ENCODE results near the gene MATR3.

The MATR3 gene

DNA sequence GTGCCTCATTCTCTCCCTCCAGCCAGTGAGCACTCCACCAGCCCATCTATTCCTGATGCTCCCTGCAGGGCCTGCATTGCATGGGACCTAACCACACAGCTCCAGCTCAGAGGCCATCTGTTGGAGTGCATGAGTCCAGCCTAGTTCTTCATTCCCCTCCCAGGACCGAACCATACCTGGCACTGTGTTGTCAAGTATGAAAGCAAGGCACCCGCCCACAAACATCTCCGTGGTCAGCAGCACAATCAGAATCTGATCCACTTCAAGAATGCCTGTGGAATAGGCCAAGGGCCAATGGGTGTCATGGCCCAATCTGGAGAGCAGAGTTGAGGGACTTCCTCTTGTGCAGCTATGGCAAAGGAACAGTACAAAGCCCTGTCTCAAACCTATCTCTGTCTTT, 83.7 kb downstream of the MATR3 start:
- H3K27ac ChIP-seq, result no peak overlapping the region
- no peak overlapping the region for H3K4me3 ChIP-seq

DNA sequence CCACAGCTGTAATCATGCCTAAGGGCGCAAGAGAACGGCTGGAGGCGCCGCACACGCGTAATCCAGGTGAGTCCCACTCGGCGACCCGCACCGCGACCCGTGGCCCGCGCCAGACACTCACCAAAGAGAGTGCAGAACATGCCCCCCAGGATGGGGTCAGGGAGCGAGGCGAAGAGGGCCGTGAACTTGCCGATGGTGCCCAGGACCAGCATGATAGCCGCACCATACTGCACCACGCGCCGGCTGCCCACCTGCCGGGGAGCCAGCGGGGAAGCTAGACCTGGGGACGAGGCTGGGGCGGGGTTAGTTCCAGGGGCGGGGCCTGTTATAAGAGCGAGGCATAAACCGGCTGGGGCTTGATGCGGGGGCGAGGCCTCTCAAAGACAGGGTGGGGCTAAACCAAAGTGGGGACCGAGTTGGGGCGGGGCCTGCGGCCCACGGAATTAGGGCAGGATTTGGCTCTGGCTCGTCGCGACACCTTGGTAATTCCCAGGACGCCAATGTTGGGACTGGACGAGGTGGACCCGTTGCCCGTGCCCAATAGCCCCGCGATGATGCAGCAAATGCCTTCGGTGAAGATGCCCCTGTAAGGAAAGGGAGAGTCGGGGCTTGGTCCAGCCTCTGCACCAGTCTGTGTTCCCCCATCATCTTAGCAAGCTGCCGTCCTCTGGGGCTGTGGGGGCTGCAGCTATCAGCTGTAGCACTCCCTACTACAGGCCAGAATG, 84.7 kb downstream of the MATR3 start:
- Histone ChIP-seq H3K4me3 (no peak overlapping the region), H3K27ac (no peak overlapping the region)

DNA sequence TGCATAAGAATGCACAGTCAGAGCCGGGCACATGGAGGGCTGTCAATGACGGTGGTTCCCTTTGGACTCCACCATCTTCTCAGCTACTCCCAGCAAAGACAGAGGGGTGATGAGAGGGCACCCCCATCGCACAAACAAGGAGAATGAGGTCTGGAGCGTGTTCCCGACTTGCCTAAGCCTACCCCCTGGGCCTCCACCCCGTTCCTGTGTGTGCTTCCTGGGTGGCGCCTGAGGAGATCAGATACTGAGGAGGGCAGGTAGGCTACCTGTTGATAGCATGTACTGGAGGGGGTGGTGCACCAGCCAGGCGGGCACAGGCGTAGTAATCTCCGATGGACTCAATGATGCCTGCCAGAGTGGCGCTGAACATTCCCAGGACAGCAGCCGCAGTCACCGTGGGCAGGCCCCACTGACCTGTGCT, 85.4 kb downstream of the MATR3 start:
- Histone ChIP-seq H3K4me3 (no peak overlapping the region), H3K27ac (no peak overlapping the region)

- no peak overlapping the region for H3K4me3 ChIP-seq
- H3K27ac ChIP-seq, result no peak overlapping the region
Measured at GRCh38 chr5:139379626-139380449, 86.3 kb downstream of the MATR3 start.

Data from skin epidermis (tissue), 12 donors.